Measurements from ENCODE around the gene ERFE. TPM values are rescaled to one million over a fixed set of nuclear protein-coding genes. Genes with fewer than 3 reads are reported as not detected.
A peak's percentile ranks its signal among the peaks of the same experiment; 100 is the strongest.

The ERFE gene
- total RNA-seq, 1 donor = 1.8 TPM

DNA sequence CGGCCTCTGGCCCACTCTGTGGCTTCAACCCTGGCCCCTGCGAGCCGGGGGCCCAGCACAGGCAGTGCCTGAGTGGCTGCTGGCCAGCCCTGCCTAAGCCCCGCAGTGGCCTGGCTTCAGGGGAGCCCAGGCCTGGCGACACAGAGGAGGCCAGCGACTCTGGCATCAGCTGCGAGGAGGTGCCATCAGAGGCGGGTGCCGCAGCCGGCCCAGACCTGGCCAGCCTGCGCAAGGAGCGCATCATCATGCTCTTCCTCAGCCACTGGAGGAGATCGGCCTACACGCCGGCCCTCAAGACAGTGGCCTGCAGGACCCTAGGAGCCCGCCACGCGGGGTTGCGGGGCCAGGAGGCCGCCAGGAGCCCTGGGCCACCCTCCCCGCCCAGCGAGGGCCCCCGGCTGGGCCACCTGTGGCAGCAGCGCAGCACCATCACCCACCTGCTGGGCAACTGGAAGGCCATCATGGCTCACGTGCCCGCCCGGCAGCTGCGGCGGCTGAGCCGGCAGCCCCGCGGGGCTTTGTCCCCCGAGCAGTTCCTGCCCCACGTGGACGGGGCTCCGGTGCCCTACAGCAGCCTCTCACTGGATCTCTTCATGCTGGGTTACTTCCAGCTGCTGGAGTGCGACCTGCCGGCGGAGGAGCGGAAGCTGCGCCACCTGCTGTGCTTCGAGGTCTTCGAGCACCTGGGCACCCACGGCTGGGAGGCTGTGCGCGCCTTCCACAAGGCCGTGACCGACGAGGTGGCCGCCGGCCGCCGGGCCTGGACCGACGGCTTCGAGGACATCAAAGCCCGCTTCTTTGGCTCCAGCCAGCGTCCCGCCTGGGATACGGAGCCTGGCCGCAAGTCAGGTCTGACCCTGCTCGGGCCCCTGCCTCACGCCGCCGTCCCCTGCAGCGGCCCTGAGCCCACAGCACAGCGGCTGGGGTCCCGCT lies 27.8 kb upstream of the ERFE start:
- DNase-seq (ENCODE audit: insufficient read length, low spot score, missing footprints) = peak; percentile 57
- TF ChIP-seq, protein P1, sequence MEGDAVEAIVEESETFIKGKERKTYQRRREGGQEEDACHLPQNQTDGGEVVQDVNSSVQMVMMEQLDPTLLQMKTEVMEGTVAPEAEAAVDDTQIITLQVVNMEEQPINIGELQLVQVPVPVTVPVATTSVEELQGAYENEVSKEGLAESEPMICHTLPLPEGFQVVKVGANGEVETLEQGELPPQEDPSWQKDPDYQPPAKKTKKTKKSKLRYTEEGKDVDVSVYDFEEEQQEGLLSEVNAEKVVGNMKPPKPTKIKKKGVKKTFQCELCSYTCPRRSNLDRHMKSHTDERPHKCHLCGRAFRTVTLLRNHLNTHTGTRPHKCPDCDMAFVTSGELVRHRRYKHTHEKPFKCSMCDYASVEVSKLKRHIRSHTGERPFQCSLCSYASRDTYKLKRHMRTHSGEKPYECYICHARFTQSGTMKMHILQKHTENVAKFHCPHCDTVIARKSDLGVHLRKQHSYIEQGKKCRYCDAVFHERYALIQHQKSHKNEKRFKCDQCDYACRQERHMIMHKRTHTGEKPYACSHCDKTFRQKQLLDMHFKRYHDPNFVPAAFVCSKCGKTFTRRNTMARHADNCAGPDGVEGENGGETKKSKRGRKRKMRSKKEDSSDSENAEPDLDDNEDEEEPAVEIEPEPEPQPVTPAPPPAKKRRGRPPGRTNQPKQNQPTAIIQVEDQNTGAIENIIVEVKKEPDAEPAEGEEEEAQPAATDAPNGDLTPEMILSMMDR (IDR thresholded peaks at IDR 0.05; ENCODE audit: extremely low read depth, low read depth, low read length) = no peak
- Histone ChIP-seq H4K20me1 (ENCODE audit: insufficient read depth, low read length) (no peaks in the 10 kb centered on the region), H3K27ac (ENCODE audit: low read depth, low read length) (no peak overlapping the region), H3K27me3 (ENCODE audit: insufficient read depth, low read length) (no peaks in the 10 kb centered on the region), H3K4me2 (ENCODE audit: insufficient read depth, low read length) (no peak overlapping the region), H3K36me3 (ENCODE audit: insufficient read depth, low read length) (no peaks in the 10 kb centered on the region), H3K79me2 (ENCODE audit: insufficient read depth, low read length) (no peaks in the 10 kb centered on the region), H3K4me3 (ENCODE audit: insufficient read depth, low read length) (no peak overlapping the region), H3K9me3 (ENCODE audit: low read depth, low read length) (no peaks in the 10 kb centered on the region), H3K4me1 (ENCODE audit: insufficient read depth, low read length) (peaks cover 12% of the 10 kb centered on the region), H2AFZ (ENCODE audit: low read length) (no peak overlapping the region)

DNA sequence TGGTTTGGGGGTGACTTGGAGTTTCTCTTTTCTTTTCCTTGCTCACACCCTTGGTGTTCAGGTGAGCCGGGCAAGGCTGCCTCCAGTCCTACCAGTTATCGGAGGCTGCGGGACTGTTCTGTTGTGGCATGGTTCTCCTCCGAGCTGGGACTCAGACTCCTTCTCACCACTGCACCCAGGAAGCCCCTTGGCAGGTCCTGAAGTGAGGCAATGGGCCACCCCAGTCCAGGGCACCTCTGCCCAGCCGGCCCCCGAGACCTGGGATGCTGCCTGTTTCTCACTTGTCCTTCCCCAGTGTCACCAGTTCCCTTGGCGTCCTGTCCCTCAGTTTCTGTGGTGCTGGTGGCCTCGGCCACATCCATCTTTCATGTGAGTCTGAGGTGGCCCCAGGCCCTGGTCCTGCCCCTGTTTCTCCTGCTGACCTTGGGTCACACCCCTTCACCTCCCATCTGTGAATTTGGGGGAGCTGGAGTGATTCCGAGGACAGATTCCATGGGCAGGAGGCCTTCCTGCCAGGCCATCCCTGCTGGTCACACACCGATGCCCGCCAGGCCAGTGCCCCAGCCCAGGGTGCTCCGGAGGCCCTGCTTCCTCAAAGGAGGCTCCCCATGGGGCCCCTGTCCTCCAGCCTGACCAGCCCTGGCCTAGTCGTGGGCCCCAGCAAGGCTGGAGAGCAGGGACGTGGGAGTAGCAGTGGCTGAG lies 26.9 kb upstream of the ERFE start:
- Histone ChIP-seq H3K4me3 (ENCODE audit: insufficient read depth, low read length) (no peak overlapping the region), H3K4me1 (ENCODE audit: insufficient read depth, low read length) (peaks cover 11% of the 10 kb centered on the region), H3K4me2 (ENCODE audit: insufficient read depth, low read length) (no peak overlapping the region), H3K79me2 (ENCODE audit: insufficient read depth, low read length) (no peaks in the 10 kb centered on the region), H3K9me3 (ENCODE audit: low read depth, low read length) (no peaks in the 10 kb centered on the region), H3K27ac (ENCODE audit: low read depth, low read length) (no peak overlapping the region), H3K27me3 (ENCODE audit: insufficient read depth, low read length) (no peaks in the 10 kb centered on the region), H3K36me3 (ENCODE audit: insufficient read depth, low read length) (no peaks in the 10 kb centered on the region), H4K20me1 (ENCODE audit: insufficient read depth, low read length) (no peaks in the 10 kb centered on the region), H2AFZ (ENCODE audit: low read length) (no peak overlapping the region)
- DNase-seq (ENCODE audit: insufficient read length, low spot score, missing footprints) = peak; percentile 74
- TF ChIP-seq, protein P1 (IDR thresholded peaks at IDR 0.05; ENCODE audit: extremely low read depth, low read depth, low read length) = no peak

DNA sequence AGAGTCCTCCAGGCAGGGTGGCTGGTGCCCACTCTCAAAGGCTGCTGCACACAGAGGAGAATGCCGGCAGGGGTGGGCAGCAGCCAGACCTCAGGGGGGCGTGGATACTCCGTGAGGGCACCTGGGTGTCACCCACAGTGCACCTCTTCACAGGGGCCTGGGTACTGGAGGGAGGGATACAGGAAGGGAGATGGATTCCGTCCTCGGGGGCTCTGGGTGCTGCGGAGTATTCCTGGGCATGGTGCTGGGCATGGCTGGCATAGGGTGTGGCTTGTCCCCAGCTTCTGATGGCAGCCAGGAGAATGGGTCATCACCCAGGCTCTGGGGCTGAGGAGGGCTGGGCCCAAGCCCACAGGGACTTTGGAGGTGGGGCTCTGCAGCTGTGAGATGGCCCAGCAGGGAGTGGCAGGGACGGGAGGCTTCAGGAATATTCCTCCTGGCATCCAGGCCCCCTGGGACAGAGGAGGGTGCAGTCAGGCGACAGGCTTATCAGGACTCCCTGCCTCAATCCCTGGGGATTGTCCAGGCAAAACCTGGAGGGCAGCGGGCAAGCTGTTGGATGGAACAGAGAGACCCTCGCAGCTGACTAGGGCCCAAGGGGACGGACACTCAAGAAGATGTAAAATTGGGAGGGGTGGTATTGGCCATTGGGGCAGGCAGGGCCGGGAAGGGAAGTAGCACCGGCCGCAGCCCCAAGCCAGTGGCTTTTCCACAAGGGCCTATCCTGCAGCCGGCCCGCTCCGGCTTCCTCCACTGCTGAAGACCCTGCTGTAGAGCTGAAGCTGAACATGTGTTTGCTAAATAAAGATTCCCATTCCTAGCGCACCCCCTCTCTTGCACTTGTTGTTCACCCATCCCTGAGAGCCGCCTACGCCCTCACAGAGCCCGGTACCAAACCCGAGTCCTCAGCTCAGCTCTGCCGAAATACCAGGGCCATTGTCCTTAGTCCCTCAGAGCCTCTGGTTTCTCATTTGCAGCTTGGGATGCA lies 26.0 kb upstream of the ERFE start:
- Histone ChIP-seq H3K36me3 (ENCODE audit: insufficient read depth, low read length) (no peaks in the 10 kb centered on the region), H3K79me2 (ENCODE audit: insufficient read depth, low read length) (no peaks in the 10 kb centered on the region), H3K4me3 (ENCODE audit: insufficient read depth, low read length) (no peak overlapping the region), H3K27ac (ENCODE audit: low read depth, low read length) (no peak overlapping the region), H3K4me1 (ENCODE audit: insufficient read depth, low read length) (peaks cover 4% of the 10 kb centered on the region), H3K4me2 (ENCODE audit: insufficient read depth, low read length) (no peak overlapping the region), H3K9me3 (ENCODE audit: low read depth, low read length) (no peaks in the 10 kb centered on the region), H4K20me1 (ENCODE audit: insufficient read depth, low read length) (no peaks in the 10 kb centered on the region), H3K27me3 (ENCODE audit: insufficient read depth, low read length) (no peaks in the 10 kb centered on the region), H2AFZ (ENCODE audit: low read length) (no peak overlapping the region)
- peak; percentile 86 for DNase-seq (ENCODE audit: insufficient read length, low spot score, missing footprints)
- TF ChIP-seq, protein P1 (IDR thresholded peaks at IDR 0.05; ENCODE audit: extremely low read depth, low read depth, low read length) = no peak
